Measurements from ENCODE around the gene OR4F6. TPM values are rescaled to one million over a fixed set of nuclear protein-coding genes. Genes with fewer than 3 reads are reported as not detected.

OR4F6 gene
- total and polyA plus RNA-seq, 7 donors, result not detected

- WGBS, 2 donors, result 75 to 83% methylated on average over 5 of the region's 5 CpGs
- Histone ChIP-seq H3K4me3 (no peak overlapping the region), H3K9me3 (no peaks in the 10 kb centered on the region), H3K36me3 (no peaks in the 10 kb centered on the region), H3K27ac (no peak overlapping the region), H3K4me1 (no peaks in the 10 kb centered on the region), H3K27me3 (no peaks in the 10 kb centered on the region)
- DNase-seq, result no peak
- intact Hi-C loops (cut with DNase I), result no loop called here
- no peak for TF ChIP-seq POLR2A (IDR thresholded peaks at IDR 0.05)
- TF ChIP-seq POLR2AphosphoS5 (IDR thresholded peaks at IDR 0.05), result no peak
- TF ChIP-seq, protein P1, sequence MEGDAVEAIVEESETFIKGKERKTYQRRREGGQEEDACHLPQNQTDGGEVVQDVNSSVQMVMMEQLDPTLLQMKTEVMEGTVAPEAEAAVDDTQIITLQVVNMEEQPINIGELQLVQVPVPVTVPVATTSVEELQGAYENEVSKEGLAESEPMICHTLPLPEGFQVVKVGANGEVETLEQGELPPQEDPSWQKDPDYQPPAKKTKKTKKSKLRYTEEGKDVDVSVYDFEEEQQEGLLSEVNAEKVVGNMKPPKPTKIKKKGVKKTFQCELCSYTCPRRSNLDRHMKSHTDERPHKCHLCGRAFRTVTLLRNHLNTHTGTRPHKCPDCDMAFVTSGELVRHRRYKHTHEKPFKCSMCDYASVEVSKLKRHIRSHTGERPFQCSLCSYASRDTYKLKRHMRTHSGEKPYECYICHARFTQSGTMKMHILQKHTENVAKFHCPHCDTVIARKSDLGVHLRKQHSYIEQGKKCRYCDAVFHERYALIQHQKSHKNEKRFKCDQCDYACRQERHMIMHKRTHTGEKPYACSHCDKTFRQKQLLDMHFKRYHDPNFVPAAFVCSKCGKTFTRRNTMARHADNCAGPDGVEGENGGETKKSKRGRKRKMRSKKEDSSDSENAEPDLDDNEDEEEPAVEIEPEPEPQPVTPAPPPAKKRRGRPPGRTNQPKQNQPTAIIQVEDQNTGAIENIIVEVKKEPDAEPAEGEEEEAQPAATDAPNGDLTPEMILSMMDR (IDR thresholded peaks at IDR 0.05), result no peak
- no peak for TF ChIP-seq EP300 (IDR thresholded peaks at IDR 0.05)
Measured at GRCh38 chr15:101803676-101804075, 367 bp downstream of the OR4F6 start.

- TF ChIP-seq, protein P1 (IDR thresholded peaks at IDR 0.05), result no peak
- TF ChIP-seq POLR2AphosphoS5 (IDR thresholded peaks at IDR 0.05) (no peak), POLR2A (IDR thresholded peaks at IDR 0.05) (no peak), EP300 (IDR thresholded peaks at IDR 0.05) (no peak)
- DNase-seq, result no peak
- intact Hi-C loops (cut with DNase I), result no loop called here
- no peaks in the 10 kb centered on the region for H3K9me3 ChIP-seq
- no peaks in the 10 kb centered on the region for H3K27me3 ChIP-seq
- H3K4me3 ChIP-seq, result no peak overlapping the region
- no peaks in the 10 kb centered on the region for H3K4me1 ChIP-seq
- H3K27ac ChIP-seq, result no peak overlapping the region
- H3K36me3 ChIP-seq, result no peaks in the 10 kb centered on the region
Measured at GRCh38 chr15:101804375-101804774, 1.1 kb downstream of the OR4F6 start.

DNA sequence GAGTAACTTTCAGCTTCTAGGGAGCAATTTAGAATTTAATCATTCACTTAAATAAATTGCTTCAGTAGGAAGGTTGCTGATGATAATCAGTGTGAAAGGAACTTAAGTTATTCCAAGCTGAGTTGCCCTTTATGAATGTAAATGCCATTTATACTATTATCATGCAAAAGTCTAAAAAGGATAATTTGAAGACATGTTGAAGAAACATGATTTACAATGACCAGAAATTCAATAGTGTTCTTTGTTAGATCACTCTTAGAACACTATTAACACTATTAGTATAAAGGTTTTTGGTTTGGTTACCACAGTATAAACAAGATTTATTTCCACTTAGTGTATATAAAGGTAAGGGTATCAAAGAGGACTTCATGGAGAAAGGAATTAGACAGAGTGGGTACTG is 1.6 kb downstream of the OR4F6 start:
- no peaks in the 10 kb centered on the region for H3K9me3 ChIP-seq
- no peak overlapping the region for H3K4me3 ChIP-seq
- H3K4me1 ChIP-seq, result no peaks in the 10 kb centered on the region
- no peak for DNase-seq
- no peak for TF ChIP-seq POLR2AphosphoS5 (IDR thresholded peaks at IDR 0.05)
- H3K27ac ChIP-seq, result no peak overlapping the region
- no peaks in the 10 kb centered on the region for H3K27me3 ChIP-seq
- intact Hi-C loops (cut with DNase I), result no loop called here
- no peaks in the 10 kb centered on the region for H3K36me3 ChIP-seq

DNA sequence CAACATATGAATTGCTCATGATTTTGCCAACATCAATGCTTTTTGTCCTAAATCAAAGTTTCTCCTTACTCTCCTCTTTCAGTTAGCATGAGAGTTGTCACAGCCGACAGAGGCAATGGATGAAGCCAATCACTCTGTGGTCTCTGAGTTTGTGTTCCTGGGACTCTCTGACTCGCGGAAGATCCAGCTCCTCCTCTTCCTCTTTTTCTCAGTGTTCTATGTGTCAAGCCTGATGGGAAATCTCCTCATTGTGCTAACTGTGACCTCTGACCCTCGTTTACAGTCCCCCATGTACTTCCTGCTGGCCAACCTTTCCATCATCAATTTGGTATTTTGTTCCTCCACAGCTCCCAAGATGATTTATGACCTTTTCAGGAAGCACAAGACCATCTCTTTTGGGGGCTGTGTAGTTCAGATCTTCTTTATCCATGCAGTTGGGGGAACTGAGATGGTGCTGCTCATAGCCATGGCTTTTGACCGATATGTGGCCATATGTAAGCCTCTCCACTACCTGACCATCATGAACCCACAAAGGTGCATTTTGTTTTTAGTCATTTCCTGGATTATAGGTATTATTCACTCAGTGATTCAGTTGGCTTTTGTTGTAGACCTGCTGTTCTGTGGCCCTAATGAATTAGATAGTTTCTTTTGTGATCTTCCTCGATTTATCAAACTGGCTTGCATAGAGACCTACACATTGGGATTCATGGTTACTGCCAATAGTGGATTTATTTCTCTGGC is 2.5 kb downstream of the OR4F6 start:
- TF ChIP-seq EP300 (IDR thresholded peaks at IDR 0.05), result no peak
- TF ChIP-seq POLR2AphosphoS5 (IDR thresholded peaks at IDR 0.05), result no peak
- no peak for TF ChIP-seq POLR2A (IDR thresholded peaks at IDR 0.05)
- TF ChIP-seq, protein P1 (IDR thresholded peaks at IDR 0.05), result no peak
- Histone ChIP-seq H3K27me3 (no peaks in the 10 kb centered on the region), H3K4me3 (no peak overlapping the region), H3K9me3 (no peaks in the 10 kb centered on the region), H3K4me1 (no peaks in the 10 kb centered on the region), H3K27ac (no peak overlapping the region), H3K36me3 (no peaks in the 10 kb centered on the region)
- WGBS, 2 donors, result 73 to 78% methylated on average over 6 of the region's 6 CpGs
- DNase-seq, result no peak
- intact Hi-C loops (cut with DNase I), result no loop called here

- Histone ChIP-seq H3K27ac (no peak overlapping the region), H3K27me3 (no peaks in the 10 kb centered on the region), H3K4me3 (no peak overlapping the region), H3K4me1 (no peaks in the 10 kb centered on the region), H3K9me3 (no peaks in the 10 kb centered on the region), H3K36me3 (no peaks in the 10 kb centered on the region)
- 70 to 74% methylated on average over 10 of the region's 10 CpGs for WGBS, 2 donors
- no peak for DNase-seq
- intact Hi-C loops (cut with DNase I), result no loop called here
- TF ChIP-seq EP300 (IDR thresholded peaks at IDR 0.05) (no peak), POLR2A (IDR thresholded peaks at IDR 0.05) (no peak), POLR2AphosphoS5 (IDR thresholded peaks at IDR 0.05) (no peak)
- TF ChIP-seq, protein P1 (IDR thresholded peaks at IDR 0.05), result no peak
Measured at GRCh38 chr15:101807345-101807945, 4.1 kb downstream of the OR4F6 start.
